OCI-LY7 (cell line): ENCODE measurements around the gene GTF3C1.

Source experiments
- CTCF ChIP-seq: fragments of 200-600 bp; sonication (generic); conservative IDR thresholded peaks from 2 replicates; pipeline ENCODE4 v1.5.1; 2014; ENCODE audit warnings: mild to moderate bottlenecking, antibody characterized with exemption, low read length, moderate library complexity, mixed read lengths
- EZH2phosphoT487 ChIP-seq: fragments of 200-600 bp; sonication (generic); IDR thresholded peaks from 2 replicates; pipeline ENCODE4 v1.6.1; 2018; ENCODE audit warnings: low read depth, borderline replicate concordance, mild to moderate bottlenecking, mixed run types, antibody characterized with exemption, low read length, moderate library complexity, mixed read lengths

GRCh38 chr16:27465483-27465879 is 84.2 kb downstream of the GTF3C1 start:
- no peak for TF ChIP-seq CTCF
- TF ChIP-seq EZH2phosphoT487: no peak
